SK-MEL-5 (cell line): ENCODE results near the gene FBXO30. TPM values are rescaled to one million over a fixed set of nuclear protein-coding genes. Genes with fewer than 3 reads are reported as not detected.

Experiments
- DNase-seq: peaks from one replicate; pipeline ENCODE4 v3.0.0-alpha.2; 2016; ENCODE audit warnings: low read depth, low spot score
- in situ Hi-C: cut with HindIII; loops from 2 replicates; pipeline ENCODE4 v1.10.0; 2016; ENCODE audit warnings: low sequenced_read_pairs, high pct_unique_total_duplicates, low pct_unique_long_range_greater_than_20kb
- polyA plus RNA-seq, 2 experiments: library from polyadenylated mRNA; depleted of rRNA; stranded (reverse); fragments of >200 nt; gene quantifications; 2 replicates each; pipeline ENCODE4 v1.2.3, GENCODE V29; 2015
- total RNA-seq: library from RNA; depleted of rRNA; stranded (reverse); fragments of >200 nt; shearing (Covaris generic); gene quantifications from 2 replicates; pipeline ENCODE4 v1.2.3, GENCODE V29; 2014; rRNA removed

The FBXO30 gene
- 6.2 and 7.1 TPM in 2 replicates for total RNA-seq
- polyA plus RNA-seq (2015; cell fraction: cytosol; rRNA removed): 4.1 and 5.4 TPM in 2 replicates
- polyA plus RNA-seq (2015; cell fraction: nucleus; rRNA removed): 9.5 and 11.3 TPM in 2 replicates

GRCh38 chr6:145814501-145815308, at the start of gene FBXO30:
Gene FBXO30 (minus strand): TSS chr6:145814795. CDS start chr6:145806405, 8,390 bp downstream.
- in situ Hi-C loops: no loop called here
- peak; percentile 83 for DNase-seq

- in situ Hi-C loops: no loop called here
- DNase-seq: no peak
Observed at GRCh38 chr6:145863988-145864616, 49.5 kb upstream of the FBXO30 start.

GRCh38 chr6:145863366-145863765, 48.8 kb upstream of the FBXO30 start:
- in situ Hi-C loops: no loop called here
- DNase-seq: no peak

- in situ Hi-C loops: no loop called here
Observed at GRCh38 chr6:145860562-145860961, 46.0 kb upstream of the FBXO30 start.

GRCh38 chr6:145850671-145851070, 36.1 kb upstream of the FBXO30 start:
- DNase-seq: no peak
- in situ Hi-C loops: no loop called here

More at GRCh38 chr6:145860562-145860961, 46.0 kb upstream of the FBXO30 start:
- no peak for DNase-seq

- in situ Hi-C loops: no loop called here
- DNase-seq: no peak
Observed at GRCh38 chr6:145848541-145848940, 33.9 kb upstream of the FBXO30 start.

- in situ Hi-C loops: no loop called here
- no peak for DNase-seq
Observed at GRCh38 chr6:145845557-145845956, 31.0 kb upstream of the FBXO30 start.

- no peak for DNase-seq
- in situ Hi-C loops: no loop called here
Observed at GRCh38 chr6:145844933-145845540, 30.4 kb upstream of the FBXO30 start.

GRCh38 chr6:145842693-145843546, 28.3 kb upstream of the FBXO30 start:
- in situ Hi-C loops: no loop called here
- no peak for DNase-seq

- in situ Hi-C loops: no loop called here
- no peak for DNase-seq
Observed at GRCh38 chr6:145841668-145842067, 27.1 kb upstream of the FBXO30 start.

GRCh38 chr6:145839653-145840052, 25.1 kb upstream of the FBXO30 start:
- in situ Hi-C loops: no loop called here
- DNase-seq: no peak

GRCh38 chr6:145838305-145838704, 23.7 kb upstream of the FBXO30 start:
- in situ Hi-C loops: no loop called here
- DNase-seq: no peak

- DNase-seq: no peak
- in situ Hi-C loops: no loop called here
Observed at GRCh38 chr6:145836772-145837171, 22.2 kb upstream of the FBXO30 start.

GRCh38 chr6:145836170-145836569, 21.6 kb upstream of the FBXO30 start:
- DNase-seq: peak; percentile 2
- in situ Hi-C loops: no loop called here

- in situ Hi-C loops: no loop called here
- DNase-seq: no peak
Observed at GRCh38 chr6:145830612-145831011, 16.0 kb upstream of the FBXO30 start.

- DNase-seq: no peak
- in situ Hi-C loops: no loop called here
Observed at GRCh38 chr6:145829950-145830349, 15.4 kb upstream of the FBXO30 start.

- DNase-seq: no peak
- in situ Hi-C loops: no loop called here
Observed at GRCh38 chr6:145829102-145829501, 14.5 kb upstream of the FBXO30 start.

GRCh38 chr6:145824344-145824743, 9.7 kb upstream of the FBXO30 start:
- no peak for DNase-seq
- in situ Hi-C loops: no loop called here
